Thymus (tissue), 11 donors: Measurements from ENCODE around the gene ARID4B. TPM values are rescaled to one million over a fixed set of nuclear protein-coding genes. Genes with fewer than 3 reads are reported as not detected.
"Not testable (repeated sequence)": the region's sequence is repeated elsewhere in the genome, so short reads cannot be mapped to it uniquely, and the experiment has no call there.

Experiments
- DNase-seq, 9 donors: peaks; one replicate each; pipeline ENCODE4 v3.0.0-alpha.2; 2013; ENCODE audit warnings: low spot score in 9 of 9, low read depth in 6 of 9, missing footprints in 1 of 9
- H3K27ac ChIP-seq, 2 donors: one replicate each; pipeline ENCODE4 v1.5.1; 2013; ENCODE audit warnings: control low read depth in 1 of 2, low read depth in 1 of 2, low read length in 1 of 2, mild to moderate bottlenecking in 1 of 2, moderate library complexity in 1 of 2
- H3K27me3 ChIP-seq, 2 donors: one replicate each; pipeline ENCODE4 v1.5.1; 2013; ENCODE audit warnings: low read length in 1 of 2; ENCODE audit not compliant: control insufficient read depth in 2 of 2, insufficient read depth in 1 of 2
- H3K36me3 ChIP-seq, 2 donors: one replicate each; pipeline ENCODE4 v1.5.1; 2013; ENCODE audit warnings: low read length in 1 of 2, mild to moderate bottlenecking in 1 of 2, moderate library complexity in 1 of 2; ENCODE audit not compliant: control insufficient read depth in 2 of 2, insufficient read depth in 2 of 2
- H3K4me1 ChIP-seq, 2 donors: one replicate each; pipeline ENCODE4 v1.5.1; 2013; ENCODE audit warnings: low read length in 2 of 2; ENCODE audit not compliant: control insufficient read depth in 2 of 2, insufficient read depth in 2 of 2
- H3K4me3 ChIP-seq, 2 donors: one replicate each; pipeline ENCODE4 v1.5.1; 2013; ENCODE audit warnings: low read length in 2 of 2, control low read depth in 1 of 2, mild to moderate bottlenecking in 1 of 2
- H3K9me3 ChIP-seq, 2 donors: one replicate each; pipeline ENCODE4 v1.5.1; 2013; ENCODE audit warnings: low read length in 1 of 2, mild to moderate bottlenecking in 1 of 2; ENCODE audit not compliant: control insufficient read depth in 2 of 2, insufficient read depth in 1 of 2
- WGBS: extraction: QIAGEN DNeasy Blood & Tissue Kit; methylation state at CpG from one replicate; pipeline ENCODE4 v1.1.7; 2013; 5-methylcytosine and 5-hydroxymethylcytosine counted together
- polyA plus RNA-seq: library from polyadenylated mRNA; stranded (reverse); fragments of 200-250 nt; gene quantifications from one replicate; pipeline ENCODE4 v1.2.3, GENCODE V29; 2013
- total RNA-seq: library from RNA; stranded (reverse); fragments of 120-200 nt; gene quantifications from one replicate; pipeline ENCODE4 v1.2.4, GENCODE V29; 2013
- donor health status: healthy.

The ARID4B gene
- total and polyA plus RNA-seq, 2 donors, result 36.9 to 41.8 TPM

GRCh38 chr1:235272851-235273250 is 55.1 kb downstream of the ARID4B start:
- WGBS, result 97% methylated on average over 4 of the region's 4 CpGs
- H3K27ac ChIP-seq, result no peak overlapping the region
- H3K4me3 ChIP-seq, result no peak overlapping the region
- H3K9me3 ChIP-seq, result no peaks in the 10 kb centered on the region
- H3K36me3 ChIP-seq, result no peaks in the 10 kb centered on the region
- H3K27me3 ChIP-seq, result no peaks in the 10 kb centered on the region
- DNase-seq, result no peak
- H3K4me1 ChIP-seq, result peaks cover 6 to 11% of the 10 kb centered on the region in 2 donors

GRCh38 chr1:235270625-235271024 is 57.4 kb downstream of the ARID4B start:
- Histone ChIP-seq H3K27ac (no peak overlapping the region), H3K27me3 (no peaks in the 10 kb centered on the region), H3K36me3 (no peaks in the 10 kb centered on the region), H3K4me3 (no peak overlapping the region), H3K9me3 (no peaks in the 10 kb centered on the region), H3K4me1 (peaks cover 6 to 8% of the 10 kb centered on the region in 2 donors)
- peak in 1 of 9 donors; percentile 23 for DNase-seq

GRCh38 chr1:235269990-235270389 is 58.0 kb downstream of the ARID4B start:
- not testable (repeated sequence) for H3K27me3 ChIP-seq, DNase-seq, H3K9me3 ChIP-seq, H3K36me3 ChIP-seq, H3K4me1 ChIP-seq, H3K4me3 ChIP-seq, H3K27ac ChIP-seq
- WGBS, result 98% methylated on average over 18 of the region's 18 CpGs

- no peaks in the 10 kb centered on the region for H3K36me3 ChIP-seq
- H3K27ac ChIP-seq, result no peak overlapping the region
- DNase-seq, result no peak
- 95% methylated on average over 11 of the region's 11 CpGs for WGBS
- no peak overlapping the region for H3K4me3 ChIP-seq
- no peaks in the 10 kb centered on the region for H3K27me3 ChIP-seq
- H3K4me1 ChIP-seq, result no peaks in the 10 kb centered on the region
- H3K9me3 ChIP-seq, result no peaks in the 10 kb centered on the region
Observed at GRCh38 chr1:235268379-235269125, 59.4 kb downstream of the ARID4B start.

- no peaks in the 10 kb centered on the region for H3K27me3 ChIP-seq
- no peak overlapping the region for H3K27ac ChIP-seq
- no peaks in the 10 kb centered on the region for H3K9me3 ChIP-seq
- no peak for DNase-seq
- over 99% methylated on average over 8 of the region's 8 CpGs for WGBS
- no peak overlapping the region for H3K4me3 ChIP-seq
- no peaks in the 10 kb centered on the region for H3K36me3 ChIP-seq
- no peaks in the 10 kb centered on the region for H3K4me1 ChIP-seq
Observed at GRCh38 chr1:235266967-235267366, 61.0 kb downstream of the ARID4B start.

- no peaks in the 10 kb centered on the region for H3K9me3 ChIP-seq
- no peaks in the 10 kb centered on the region for H3K4me1 ChIP-seq
- DNase-seq, result no peak
- no peaks in the 10 kb centered on the region for H3K27me3 ChIP-seq
- no peak overlapping the region for H3K27ac ChIP-seq
- no peak overlapping the region for H3K4me3 ChIP-seq
- 94% methylated on average over 1 of the region's 1 CpG for WGBS
- H3K36me3 ChIP-seq, result no peaks in the 10 kb centered on the region
Observed at GRCh38 chr1:235266325-235266724, 61.7 kb downstream of the ARID4B start.

- Histone ChIP-seq H3K36me3 (no peaks in the 10 kb centered on the region), H3K27me3 (no peaks in the 10 kb centered on the region), H3K4me3 (no peak overlapping the region), H3K27ac (no peak overlapping the region), H3K9me3 (no peaks in the 10 kb centered on the region), H3K4me1 (no peaks in the 10 kb centered on the region)
- WGBS, result 94% methylated on average over 3 of the region's 3 CpGs
- no peak for DNase-seq
Observed at GRCh38 chr1:235265900-235266299, 62.1 kb downstream of the ARID4B start.

- no peak for DNase-seq
- Histone ChIP-seq H3K9me3 (no peaks in the 10 kb centered on the region), H3K27me3 (no peaks in the 10 kb centered on the region), H3K27ac (no peak overlapping the region), H3K36me3 (peaks cover 0 to 1% of the 10 kb centered on the region in 2 donors), H3K4me3 (no peak overlapping the region), H3K4me1 (peaks cover 2 to 3% of the 10 kb centered on the region in 2 donors)
Observed at GRCh38 chr1:235264327-235264726, 63.7 kb downstream of the ARID4B start.

GRCh38 chr1:235262539-235262938 is 65.4 kb downstream of the ARID4B start:
- H3K27ac ChIP-seq, result no peak overlapping the region
- no peaks in the 10 kb centered on the region for H3K9me3 ChIP-seq
- peaks cover 5 to 7% of the 10 kb centered on the region in 2 donors for H3K4me1 ChIP-seq
- over 99% methylated on average over 3 of the region's 3 CpGs for WGBS
- peaks cover 6 to 8% of the 10 kb centered on the region in 2 donors for H3K36me3 ChIP-seq
- no peak overlapping the region for H3K4me3 ChIP-seq
- no peak for DNase-seq
- H3K27me3 ChIP-seq, result no peaks in the 10 kb centered on the region
